ENCODE data around the gene ARFIP1.
"Not testable (repeated sequence)": the region's sequence is repeated elsewhere in the genome, so short reads cannot be mapped to it uniquely, and the experiment has no call there.

ARFIP1 gene

GRCh38 chr4:152847376-152847775 is 67.6 kb downstream of the ARFIP1 start:
- DNase-seq: no peak

- no peak for DNase-seq
Measured at GRCh38 chr4:152848508-152848907, 68.8 kb downstream of the ARFIP1 start.

- DNase-seq: no peak
Measured at GRCh38 chr4:152849350-152849749, 69.6 kb downstream of the ARFIP1 start.

GRCh38 chr4:152850377-152850776 is 70.6 kb downstream of the ARFIP1 start:
- DNase-seq: no peak

- no peak for DNase-seq
Measured at GRCh38 chr4:152851226-152851625, 71.5 kb downstream of the ARFIP1 start.

GRCh38 chr4:152853293-152853692 is 73.5 kb downstream of the ARFIP1 start:
- DNase-seq: no peak

GRCh38 chr4:152854016-152854415 is 74.3 kb downstream of the ARFIP1 start:
- not testable (repeated sequence) for DNase-seq

- no peak for DNase-seq
Measured at GRCh38 chr4:152856960-152857359, 77.2 kb downstream of the ARFIP1 start.

- DNase-seq: no peak
Measured at GRCh38 chr4:152858934-152859333, 79.2 kb downstream of the ARFIP1 start.

- no peak for DNase-seq
Measured at GRCh38 chr4:152860046-152860445, 80.3 kb downstream of the ARFIP1 start.

- DNase-seq: no peak
Measured at GRCh38 chr4:152862608-152863007, 82.9 kb downstream of the ARFIP1 start.

- DNase-seq: no peak
Measured at GRCh38 chr4:152864361-152864760, 84.6 kb downstream of the ARFIP1 start.

- not testable (repeated sequence) for DNase-seq
Measured at GRCh38 chr4:152866432-152866993, 86.8 kb downstream of the ARFIP1 start.

GRCh38 chr4:152870606-152871005 is 90.9 kb downstream of the ARFIP1 start:
- DNase-seq: no peak

- DNase-seq: no peak
Measured at GRCh38 chr4:152875261-152875660, 95.5 kb downstream of the ARFIP1 start.

GRCh38 chr4:152877868-152878267 is 98.1 kb downstream of the ARFIP1 start:
- no peak for DNase-seq

- no peak for DNase-seq
Measured at GRCh38 chr4:152880263-152880662, 100.5 kb downstream of the ARFIP1 start.

GRCh38 chr4:152881974-152882373 is 102.2 kb downstream of the ARFIP1 start:
- DNase-seq: no peak

- no peak for DNase-seq
Measured at GRCh38 chr4:152885185-152885584, 105.4 kb downstream of the ARFIP1 start.

- no peak for DNase-seq
Measured at GRCh38 chr4:152886201-152886600, 106.4 kb downstream of the ARFIP1 start.

- no peak for DNase-seq
Measured at GRCh38 chr4:152887981-152888380, 108.2 kb downstream of the ARFIP1 start.

- DNase-seq: no peak
Measured at GRCh38 chr4:152892974-152893373, 113.2 kb downstream of the ARFIP1 start.

- no peak for DNase-seq
Measured at GRCh38 chr4:152894673-152895072, 114.9 kb downstream of the ARFIP1 start.

GRCh38 chr4:152896811-152897210 is 117.1 kb downstream of the ARFIP1 start:
- no peak for DNase-seq

- not testable (repeated sequence) for DNase-seq
Measured at GRCh38 chr4:152898133-152898532, 118.4 kb downstream of the ARFIP1 start.

GRCh38 chr4:152898606-152899005 is 118.9 kb downstream of the ARFIP1 start:
- DNase-seq: no peak

Data from activated CD4-positive, alpha-beta T cell treated with anti-CD3 and anti-CD28 coated beads, Interleukin-2, amount 50 U/mL, for 1 hour (primary cell).